K562 (cell line): ENCODE results near the gene CAPS. TPM values are rescaled to one million over a fixed set of nuclear protein-coding genes. Genes with fewer than 3 reads are reported as not detected.

Source experiments
- BMI1 ChIP-seq: fragments of 150-350 bp; IDR thresholded peaks from 2 replicates; pipeline ENCODE4 v1.6.1; 2014; ENCODE audit warnings: low read length
- BRCA1 ChIP-seq, 2 experiments: fragments of 450-650 bp in 1 of 2; sonication (generic) in 1 of 2; formaldehyde crosslinking in 1 of 2; IDR thresholded peaks; 2 replicates each; pipeline versions ENCODE4 v1.5.0 to v1.6.1; 2017 to 2020; ENCODE audit warnings: mild to moderate bottlenecking in 1 of 2, missing genetic modification reagents in 1 of 2
- ESRRA ChIP-seq: fragments of 450-650 bp; IDR thresholded peaks from 2 replicates; pipeline ENCODE4 v1.6.1; 2014; ENCODE audit warnings: low read depth, mild to moderate bottlenecking, moderate library complexity, borderline replicate concordance
- ESRRB ChIP-seq: fragments of 250-450 bp; sonication (Bioruptor Pico); IDR thresholded peaks from 2 replicates; pipeline ENCODE4 v1.5.0; 2020; ENCODE audit warnings: mild to moderate bottlenecking, moderate library complexity, borderline replicate concordance
- ILF3 ChIP-seq: fragments of 450-650 bp; IDR thresholded peaks from 2 replicates; pipeline ENCODE4 v1.6.1; 2018; ENCODE audit warnings: antibody characterized with exemption, mild to moderate bottlenecking, moderate library complexity, borderline replicate concordance
- KDM2B ChIP-seq: fragments of 250-450 bp; sonication (Bioruptor Pico); IDR thresholded peaks from 2 replicates; pipeline ENCODE4 v1.8.0; 2021; ENCODE audit warnings: mild to moderate bottlenecking, moderate library complexity
- KLF1 ChIP-seq: fragments of 450-650 bp; IDR thresholded peaks from 2 replicates; pipeline ENCODE4 v1.6.1; 2016; ENCODE audit warnings: missing genetic modification characterization, missing compliant biosample characterization
- NCOR1 ChIP-seq: fragments of 450-650 bp; IDR thresholded peaks from 2 replicates; pipeline ENCODE4 v1.6.1; 2016; ENCODE audit warnings: mild to moderate bottlenecking, moderate library complexity
- PHB2 ChIP-seq: fragments of 450-650 bp; IDR thresholded peaks from 2 replicates; pipeline ENCODE4 v1.6.1; 2017; ENCODE audit warnings: low read depth
- POLR2AphosphoS2 ChIP-seq: IDR thresholded peaks from 2 replicates; pipeline ENCODE4 v1.6.1; 2012; ENCODE audit warnings: low read length, improper control_type of control experiment
- POLR2AphosphoS5 ChIP-seq: IDR thresholded peaks from 2 replicates; pipeline ENCODE4 v1.6.1; 2011; ENCODE audit warnings: mild to moderate bottlenecking, low read depth, low read length, moderate library complexity; ENCODE audit not compliant: control insufficient read depth, insufficient read depth
- RBBP5 ChIP-seq: fragments of 200-600 bp; sonication (generic); IDR thresholded peaks from 2 replicates; pipeline ENCODE4 v1.6.1; 2012; ENCODE audit warnings: borderline replicate concordance, mild to moderate bottlenecking, low read length, control low read depth, inconsistent platforms; ENCODE audit not compliant: insufficient read depth, poor library complexity, severe bottlenecking
- RBFOX2 ChIP-seq: fragments of 200-400 bp; formaldehyde crosslinking; IDR thresholded peaks from 2 replicates; pipeline ENCODE4 v1.6.1; 2017; ENCODE audit warnings: low read depth, mild to moderate bottlenecking, low read length, moderate library complexity
- RFX7 ChIP-seq: fragments of 250-450 bp; sonication (Bioruptor Pico); IDR thresholded peaks from 2 replicates; pipeline ENCODE4 v1.5.1; 2021; ENCODE audit warnings: mild to moderate bottlenecking
- ZNF57 ChIP-seq: fragments of 450-650 bp; formaldehyde crosslinking; IDR thresholded peaks from 2 replicates; pipeline ENCODE4 v1.4.0; 2020; ENCODE audit warnings: mild to moderate bottlenecking, moderate library complexity
- ZNF583 ChIP-seq: fragments of 250-450 bp; sonication (Bioruptor Pico); IDR thresholded peaks from 2 replicates; pipeline ENCODE4 v1.4.0; 2020
- ZNF707 ChIP-seq: fragments of 250-450 bp; sonication (Bioruptor Pico); conservative IDR thresholded peaks from 2 replicates; pipeline ENCODE4 v1.8.0; 2022; ENCODE audit warnings: inconsistent platforms, mild to moderate bottlenecking, moderate library complexity
- polyA plus RNA-seq, 8 experiments: library from polyadenylated mRNA; depleted of rRNA in 4 of 8; stranded (reverse) in 5 of 8; unstranded in 3 of 8; fragments of >200 nt; fragmentation: Nextera tagmentation in 2 of 8; fragmentation: Illumina TruSeq in 1 of 8; extraction: Ambion mirVana in 2 of 8; extraction: Trizol in 1 of 8; gene quantifications; 2 replicates each; pipeline versions ENCODE4 v1.2.1 to v1.2.3, GENCODE V29; 2011 to 2014; ENCODE audit warnings: inconsistent platforms in 1 of 8, missing spikeins in 1 of 8
- total RNA-seq, 7 experiments: library from RNA; depleted of rRNA in 6 of 7; stranded (reverse); fragments of >200 nt in 6 of 7; fragmentation: Illumina TruSeq in 2 of 7; extraction: Trizol in 2 of 7; gene quantifications; 2 replicates each; pipeline versions ENCODE4 v1.2.1 to v1.2.3, GENCODE V29; 2011 to 2021; ENCODE audit warnings: low replicate concordance in 1 of 7
- TF ChIP-seq, protein P1 (sequence below): sonication (generic); formaldehyde crosslinking; IDR thresholded peaks from 2 replicates; pipeline ENCODE4 v1.8.0; 2022; ENCODE audit warnings: mild to moderate bottlenecking, missing genetic modification reagents
- TF ChIP-seq, protein P2 (sequence below), 2 experiments: fragments of 450-650 bp in 1 of 2; sonication (generic) in 1 of 2; formaldehyde crosslinking in 1 of 2; IDR thresholded peaks in 1 of 2; conservative IDR thresholded peaks in 1 of 2; 2 replicates each; pipeline versions ENCODE4 v1.6.1 to v1.8.1; 2016 to 2023; ENCODE audit warnings: mild to moderate bottlenecking in 2 of 2, moderate library complexity in 2 of 2, inconsistent platforms in 1 of 2, missing genetic modification reagents in 1 of 2
- TF ChIP-seq, protein P3 (sequence below): fragments of 450-650 bp; formaldehyde crosslinking; IDR thresholded peaks from 2 replicates; pipeline ENCODE4 v1.4.0; 2020; ENCODE audit warnings: mild to moderate bottlenecking
- TF ChIP-seq, protein P4 (sequence below): fragments of 200-800 bp; sonication (Bioruptor generic); IDR thresholded peaks from 2 replicates; pipeline ENCODE4 v1.6.1; 2017; ENCODE audit warnings: missing genetic modification characterization, missing compliant biosample characterization

CAPS gene
- total and polyA plus RNA-seq, 9 of the 15 experiments (the other 6 are each of a cell fraction or from before 2014, with no cell fraction given), result 0.15 to 4.0 (median 0.91) TPM

DNA sequence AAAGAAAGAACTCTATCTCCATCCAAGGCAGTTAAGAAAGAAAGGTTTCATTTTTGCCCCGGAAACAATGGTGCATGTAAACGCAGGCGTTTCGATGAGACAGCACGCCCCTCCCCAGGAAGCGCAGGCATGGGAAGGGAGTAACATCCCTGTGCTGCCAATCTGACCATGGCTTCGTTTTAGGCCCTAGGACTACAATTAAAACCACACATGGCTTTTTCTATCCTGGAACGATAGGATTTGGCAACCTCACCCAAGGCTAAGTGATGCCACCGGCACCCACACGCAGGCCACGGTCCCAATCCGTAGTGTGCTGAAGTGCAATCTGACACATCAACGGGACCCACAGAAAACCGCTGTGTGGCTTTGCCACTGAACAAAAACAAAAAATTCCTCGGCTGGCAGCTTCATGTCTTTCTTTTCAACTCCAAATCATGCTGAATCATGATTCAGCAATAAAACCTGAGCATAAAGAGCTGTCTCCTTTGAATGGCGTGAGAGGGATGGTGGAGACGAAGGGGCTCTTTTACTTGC, 39.7 kb downstream of the CAPS start (continued):
- TF ChIP-seq ZNF707 (CRISPR knock-in tag), result no peak
- no peak for TF ChIP-seq KDM2B (CRISPR knock-in tag)
- no peak for TF ChIP-seq NCOR1
- TF ChIP-seq, protein P1, sequence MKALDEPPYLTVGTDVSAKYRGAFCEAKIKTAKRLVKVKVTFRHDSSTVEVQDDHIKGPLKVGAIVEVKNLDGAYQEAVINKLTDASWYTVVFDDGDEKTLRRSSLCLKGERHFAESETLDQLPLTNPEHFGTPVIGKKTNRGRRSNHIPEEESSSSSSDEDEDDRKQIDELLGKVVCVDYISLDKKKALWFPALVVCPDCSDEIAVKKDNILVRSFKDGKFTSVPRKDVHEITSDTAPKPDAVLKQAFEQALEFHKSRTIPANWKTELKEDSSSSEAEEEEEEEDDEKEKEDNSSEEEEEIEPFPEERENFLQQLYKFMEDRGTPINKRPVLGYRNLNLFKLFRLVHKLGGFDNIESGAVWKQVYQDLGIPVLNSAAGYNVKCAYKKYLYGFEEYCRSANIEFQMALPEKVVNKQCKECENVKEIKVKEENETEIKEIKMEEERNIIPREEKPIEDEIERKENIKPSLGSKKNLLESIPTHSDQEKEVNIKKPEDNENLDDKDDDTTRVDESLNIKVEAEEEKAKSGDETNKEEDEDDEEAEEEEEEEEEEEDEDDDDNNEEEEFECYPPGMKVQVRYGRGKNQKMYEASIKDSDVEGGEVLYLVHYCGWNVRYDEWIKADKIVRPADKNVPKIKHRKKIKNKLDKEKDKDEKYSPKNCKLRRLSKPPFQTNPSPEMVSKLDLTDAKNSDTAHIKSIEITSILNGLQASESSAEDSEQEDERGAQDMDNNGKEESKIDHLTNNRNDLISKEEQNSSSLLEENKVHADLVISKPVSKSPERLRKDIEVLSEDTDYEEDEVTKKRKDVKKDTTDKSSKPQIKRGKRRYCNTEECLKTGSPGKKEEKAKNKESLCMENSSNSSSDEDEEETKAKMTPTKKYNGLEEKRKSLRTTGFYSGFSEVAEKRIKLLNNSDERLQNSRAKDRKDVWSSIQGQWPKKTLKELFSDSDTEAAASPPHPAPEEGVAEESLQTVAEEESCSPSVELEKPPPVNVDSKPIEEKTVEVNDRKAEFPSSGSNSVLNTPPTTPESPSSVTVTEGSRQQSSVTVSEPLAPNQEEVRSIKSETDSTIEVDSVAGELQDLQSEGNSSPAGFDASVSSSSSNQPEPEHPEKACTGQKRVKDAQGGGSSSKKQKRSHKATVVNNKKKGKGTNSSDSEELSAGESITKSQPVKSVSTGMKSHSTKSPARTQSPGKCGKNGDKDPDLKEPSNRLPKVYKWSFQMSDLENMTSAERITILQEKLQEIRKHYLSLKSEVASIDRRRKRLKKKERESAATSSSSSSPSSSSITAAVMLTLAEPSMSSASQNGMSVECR (CRISPR knock-in tag), result no peak
- TF ChIP-seq RBFOX2, result no peak; the same call in 1 of the 2 replicates
- no peak for TF ChIP-seq ESRRA
- TF ChIP-seq BRCA1 (IDR thresholded peaks at IDR 0.05), result no peak
- no peak for TF ChIP-seq BRCA1 (CRISPR knock-in tag; IDR thresholded peaks at IDR 0.05)
- TF ChIP-seq, protein P2, sequence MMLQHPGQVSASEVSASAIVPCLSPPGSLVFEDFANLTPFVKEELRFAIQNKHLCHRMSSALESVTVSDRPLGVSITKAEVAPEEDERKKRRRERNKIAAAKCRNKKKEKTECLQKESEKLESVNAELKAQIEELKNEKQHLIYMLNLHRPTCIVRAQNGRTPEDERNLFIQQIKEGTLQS (IDR thresholded peaks at IDR 0.05), result no peak
- TF ChIP-seq, protein P2 (CRISPR knock-in tag; conservative IDR thresholded peaks at IDR 0.05), result no peak
- no peak for TF ChIP-seq ZNF57 (CRISPR knock-in tag)
- no peak for TF ChIP-seq ILF3
- TF ChIP-seq RFX7 (CRISPR knock-in tag), result no peak
- TF ChIP-seq BMI1, result no peak
- no peak for TF ChIP-seq RBBP5
- 0 out of 2 replicates have a peak, but pooled peaks have one; percentile 12 for TF ChIP-seq ZNF583 (CRISPR knock-in tag)
- TF ChIP-seq ESRRB (CRISPR knock-in tag), result no peak
- no peak for TF ChIP-seq PHB2
- no peak for TF ChIP-seq POLR2AphosphoS5
- no peak for TF ChIP-seq KLF1 (tag)
- no peak for TF ChIP-seq POLR2AphosphoS2
- TF ChIP-seq, protein P3, sequence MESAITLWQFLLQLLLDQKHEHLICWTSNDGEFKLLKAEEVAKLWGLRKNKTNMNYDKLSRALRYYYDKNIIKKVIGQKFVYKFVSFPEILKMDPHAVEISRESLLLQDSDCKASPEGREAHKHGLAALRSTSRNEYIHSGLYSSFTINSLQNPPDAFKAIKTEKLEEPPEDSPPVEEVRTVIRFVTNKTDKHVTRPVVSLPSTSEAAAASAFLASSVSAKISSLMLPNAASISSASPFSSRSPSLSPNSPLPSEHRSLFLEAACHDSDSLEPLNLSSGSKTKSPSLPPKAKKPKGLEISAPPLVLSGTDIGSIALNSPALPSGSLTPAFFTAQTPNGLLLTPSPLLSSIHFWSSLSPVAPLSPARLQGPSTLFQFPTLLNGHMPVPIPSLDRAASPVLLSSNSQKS (CRISPR knock-in tag), result no peak
- TF ChIP-seq, protein P4, sequence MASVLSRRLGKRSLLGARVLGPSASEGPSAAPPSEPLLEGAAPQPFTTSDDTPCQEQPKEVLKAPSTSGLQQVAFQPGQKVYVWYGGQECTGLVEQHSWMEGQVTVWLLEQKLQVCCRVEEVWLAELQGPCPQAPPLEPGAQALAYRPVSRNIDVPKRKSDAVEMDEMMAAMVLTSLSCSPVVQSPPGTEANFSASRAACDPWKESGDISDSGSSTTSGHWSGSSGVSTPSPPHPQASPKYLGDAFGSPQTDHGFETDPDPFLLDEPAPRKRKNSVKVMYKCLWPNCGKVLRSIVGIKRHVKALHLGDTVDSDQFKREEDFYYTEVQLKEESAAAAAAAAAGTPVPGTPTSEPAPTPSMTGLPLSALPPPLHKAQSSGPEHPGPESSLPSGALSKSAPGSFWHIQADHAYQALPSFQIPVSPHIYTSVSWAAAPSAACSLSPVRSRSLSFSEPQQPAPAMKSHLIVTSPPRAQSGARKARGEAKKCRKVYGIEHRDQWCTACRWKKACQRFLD (CRISPR knock-in tag), result peak; percentile 53
